Measurements from ENCODE around the gene DUSP22.

DUSP22 gene

GRCh38 chr6:286681-287488 is 5.4 kb upstream of the DUSP22 start:
- Histone ChIP-seq H2BK12ac (ENCODE audit: low read length in 2 of 2) (no peak overlapping the region), H3K4ac (ENCODE audit: low read depth in 1 of 2, low read length in 2 of 2) (no peak overlapping the region), H2AK5ac (ENCODE audit: low read length, severe bottlenecking) (no peak overlapping the region), H3K79me1 (replicated peaks; ENCODE audit: low read length, poor library complexity, severe bottlenecking) (no peaks in the 10 kb centered on the region), H4K91ac (ENCODE audit: low read length) (no peak overlapping the region), H2AFZ (ENCODE audit: low read depth, low read length) (no peak overlapping the region), H4K8ac (ENCODE audit: low read length) (no peak overlapping the region), H3K27me3 (ENCODE audit: control insufficient read depth in 1 of 2, insufficient read depth in 1 of 2, low read length in 2 of 2) (peaks cover 4 to 20% of the 10 kb centered on the region in 2 experiments), H3K4me3 (ENCODE audit: insufficient read depth in 1 of 2, low read depth in 1 of 2, low read length in 2 of 2) (no peak overlapping the region), H3K36me3 (ENCODE audit: control insufficient read depth in 1 of 2, insufficient read depth in 2 of 2, low read depth in 1 of 2, low read length in 2 of 2) (no peaks in the 10 kb centered on the region), H3K18ac (ENCODE audit: low read depth in 1 of 2, low read length in 2 of 2) (no peak overlapping the region), H3K27ac (ENCODE audit: low read length, poor library complexity, severe bottlenecking) (no peak overlapping the region), H3K23ac (ENCODE audit: low read length in 2 of 2) (no peak overlapping the region), H2BK5ac (ENCODE audit: low read depth, low read length, poor library complexity, severe bottlenecking) (no peak overlapping the region), H2BK120ac (ENCODE audit: low read depth, low read length) (no peak overlapping the region), H3K14ac (ENCODE audit: low read length in 2 of 2) (no peak overlapping the region), H3K4me2 (ENCODE audit: low read length, poor library complexity, severe bottlenecking) (no peak overlapping the region), H3K9me3 (ENCODE audit: control insufficient read depth, low read length) (no peaks in the 10 kb centered on the region), H3K4me1 (ENCODE audit: control insufficient read depth, insufficient read depth, low read depth, low read length) (no peaks in the 10 kb centered on the region), H2BK15ac (ENCODE audit: low read depth, poor library complexity, severe bottlenecking) (no peak overlapping the region), H3K9ac (ENCODE audit: low read length) (no peak overlapping the region)
- 67% methylated on average over 9 of the region's 10 CpGs for WGBS
- DNase-seq, result no peak

DNA sequence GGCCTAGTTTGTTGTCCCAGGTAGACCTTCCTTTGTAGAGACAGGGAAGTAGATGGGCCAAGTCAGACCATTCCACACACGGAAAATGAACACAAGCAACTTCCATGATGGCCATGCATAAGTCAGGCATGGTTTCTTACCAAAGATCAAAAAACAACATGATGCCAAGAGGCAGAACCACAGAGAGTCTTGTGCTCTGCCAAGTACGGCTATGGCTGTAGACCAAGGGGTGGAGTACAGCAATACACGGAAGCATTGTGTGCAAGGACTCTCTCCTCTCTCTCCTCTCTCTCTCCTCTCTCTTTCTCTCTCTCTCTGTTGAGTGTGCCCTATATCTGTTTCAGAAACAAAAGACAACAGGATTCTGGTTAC is 4.8 kb upstream of the DUSP22 start:
- Histone ChIP-seq H4K91ac (ENCODE audit: low read length) (no peak overlapping the region), H3K4me1 (ENCODE audit: control insufficient read depth, insufficient read depth, low read depth, low read length) (no peaks in the 10 kb centered on the region), H3K27me3 (ENCODE audit: control insufficient read depth in 1 of 2, insufficient read depth in 1 of 2, low read length in 2 of 2) (peaks cover 4 to 20% of the 10 kb centered on the region in 2 experiments), H3K36me3 (ENCODE audit: control insufficient read depth in 1 of 2, insufficient read depth in 2 of 2, low read depth in 1 of 2, low read length in 2 of 2) (no peaks in the 10 kb centered on the region), H3K14ac (ENCODE audit: low read length in 2 of 2) (no peak overlapping the region), H2BK5ac (ENCODE audit: low read depth, low read length, poor library complexity, severe bottlenecking) (no peak overlapping the region), H3K79me1 (replicated peaks; ENCODE audit: low read length, poor library complexity, severe bottlenecking) (no peaks in the 10 kb centered on the region), H3K4me3 (ENCODE audit: insufficient read depth in 1 of 2, low read depth in 1 of 2, low read length in 2 of 2) (no peak overlapping the region), H3K27ac (ENCODE audit: low read length, poor library complexity, severe bottlenecking) (no peak overlapping the region), H3K18ac (ENCODE audit: low read depth in 1 of 2, low read length in 2 of 2) (no peak overlapping the region), H4K8ac (ENCODE audit: low read length) (no peak overlapping the region), H3K9me3 (ENCODE audit: control insufficient read depth, low read length) (no peaks in the 10 kb centered on the region), H2BK120ac (ENCODE audit: low read depth, low read length) (no peak overlapping the region), H2AK5ac (ENCODE audit: low read length, severe bottlenecking) (no peak overlapping the region), H2BK12ac (ENCODE audit: low read length in 2 of 2) (no peak overlapping the region), H3K9ac (ENCODE audit: low read length) (no peak overlapping the region), H3K23ac (ENCODE audit: low read length in 2 of 2) (no peak overlapping the region), H2BK15ac (ENCODE audit: low read depth, poor library complexity, severe bottlenecking) (no peak overlapping the region), H2AFZ (ENCODE audit: low read depth, low read length) (no peak overlapping the region), H3K4me2 (ENCODE audit: low read length, poor library complexity, severe bottlenecking) (no peak overlapping the region), H3K4ac (ENCODE audit: low read depth in 1 of 2, low read length in 2 of 2) (no peak overlapping the region)
- WGBS, result 83% methylated on average over 3 of the region's 3 CpGs
- DNase-seq, result no peak

DNA sequence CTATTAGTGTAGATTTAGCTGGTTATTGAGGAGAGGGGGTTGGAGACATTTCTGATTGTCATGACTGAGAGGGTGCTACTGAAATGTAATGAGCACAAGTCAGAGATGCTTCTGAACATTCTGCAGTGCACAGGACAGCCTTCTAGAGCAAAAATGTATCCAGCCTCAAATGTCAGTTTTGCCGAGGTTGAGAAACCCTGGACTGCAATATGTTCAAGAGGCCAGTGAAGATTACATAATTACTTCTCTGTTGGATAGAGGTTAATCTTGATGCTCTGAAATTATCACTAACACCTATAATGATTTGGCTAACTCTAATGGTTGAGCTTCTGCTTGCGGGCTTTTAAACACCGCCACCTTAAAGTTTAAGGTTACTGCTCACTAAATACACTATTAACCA is 3.4 kb upstream of the DUSP22 start:
- Histone ChIP-seq H3K9ac (ENCODE audit: low read length) (no peak overlapping the region), H3K23ac (ENCODE audit: low read length in 2 of 2) (no peak overlapping the region), H2AK5ac (ENCODE audit: low read length, severe bottlenecking) (no peak overlapping the region), H4K91ac (ENCODE audit: low read length) (no peak overlapping the region), H3K79me1 (replicated peaks; ENCODE audit: low read length, poor library complexity, severe bottlenecking) (peaks cover 5% of the 10 kb centered on the region), H4K8ac (ENCODE audit: low read length) (no peak overlapping the region), H2BK5ac (ENCODE audit: low read depth, low read length, poor library complexity, severe bottlenecking) (no peak overlapping the region), H2BK120ac (ENCODE audit: low read depth, low read length) (no peak overlapping the region), H3K18ac (ENCODE audit: low read depth in 1 of 2, low read length in 2 of 2) (no peak overlapping the region), H3K4me3 (ENCODE audit: insufficient read depth in 1 of 2, low read depth in 1 of 2, low read length in 2 of 2) (no peak overlapping the region), H3K9me3 (ENCODE audit: control insufficient read depth, low read length) (no peaks in the 10 kb centered on the region), H3K27me3 (ENCODE audit: control insufficient read depth in 1 of 2, insufficient read depth in 1 of 2, low read length in 2 of 2) (peaks cover under 1 to 13% of the 10 kb centered on the region in 2 experiments), H2BK15ac (ENCODE audit: low read depth, poor library complexity, severe bottlenecking) (no peak overlapping the region), H2BK12ac (ENCODE audit: low read length in 2 of 2) (no peak overlapping the region), H3K36me3 (ENCODE audit: control insufficient read depth in 1 of 2, insufficient read depth in 2 of 2, low read depth in 1 of 2, low read length in 2 of 2) (no peaks in the 10 kb centered on the region), H3K14ac (ENCODE audit: low read length in 2 of 2) (no peak overlapping the region), H2AFZ (ENCODE audit: low read depth, low read length) (no peak overlapping the region), H3K27ac (ENCODE audit: low read length, poor library complexity, severe bottlenecking) (no peak overlapping the region), H3K4me1 (ENCODE audit: control insufficient read depth, insufficient read depth, low read depth, low read length) (peaks cover 3% of the 10 kb centered on the region), H3K4me2 (ENCODE audit: low read length, poor library complexity, severe bottlenecking) (no peak overlapping the region), H3K4ac (ENCODE audit: low read depth in 1 of 2, low read length in 2 of 2) (no peak overlapping the region)
- 93% methylated on average over 3 of the region's 3 CpGs for WGBS
- no peak for DNase-seq

- H2AFZ ChIP-seq (ENCODE audit: low read depth, low read length), result no peak overlapping the region
- peaks cover 3% of the 10 kb centered on the region for H3K4me1 ChIP-seq (ENCODE audit: control insufficient read depth, insufficient read depth, low read depth, low read length)
- no peaks in the 10 kb centered on the region for H3K36me3 ChIP-seq (ENCODE audit: control insufficient read depth in 1 of 2, insufficient read depth in 2 of 2, low read depth in 1 of 2, low read length in 2 of 2)
- no peak overlapping the region for H2BK5ac ChIP-seq (ENCODE audit: low read depth, low read length, poor library complexity, severe bottlenecking)
- no peak overlapping the region for H3K4me3 ChIP-seq (ENCODE audit: insufficient read depth in 1 of 2, low read depth in 1 of 2, low read length in 2 of 2)
- no peak overlapping the region for H3K14ac ChIP-seq (ENCODE audit: low read length in 2 of 2)
- no peak overlapping the region for H3K4ac ChIP-seq (ENCODE audit: low read depth in 1 of 2, low read length in 2 of 2)
- no peaks in the 10 kb centered on the region for H3K9me3 ChIP-seq (ENCODE audit: control insufficient read depth, low read length)
- H2BK12ac ChIP-seq (ENCODE audit: low read length in 2 of 2), result no peak overlapping the region
- H2BK15ac ChIP-seq (ENCODE audit: low read depth, poor library complexity, severe bottlenecking), result no peak overlapping the region
- no peak overlapping the region for H4K91ac ChIP-seq (ENCODE audit: low read length)
- no peak overlapping the region for H3K4me2 ChIP-seq (ENCODE audit: low read length, poor library complexity, severe bottlenecking)
- H3K27ac ChIP-seq (ENCODE audit: low read length, poor library complexity, severe bottlenecking), result no peak overlapping the region
- peaks cover 5% of the 10 kb centered on the region for H3K79me1 ChIP-seq (replicated peaks; ENCODE audit: low read length, poor library complexity, severe bottlenecking)
- H3K23ac ChIP-seq (ENCODE audit: low read length in 2 of 2), result no peak overlapping the region
- no peak overlapping the region for H4K8ac ChIP-seq (ENCODE audit: low read length)
- peaks cover 0 to 8% of the 10 kb centered on the region in 2 experiments for H3K27me3 ChIP-seq (ENCODE audit: control insufficient read depth in 1 of 2, insufficient read depth in 1 of 2, low read length in 2 of 2)
- no peak overlapping the region for H2BK120ac ChIP-seq (ENCODE audit: low read depth, low read length)
- 73% methylated on average over 8 of the region's 9 CpGs for WGBS
- no peak overlapping the region for H2AK5ac ChIP-seq (ENCODE audit: low read length, severe bottlenecking)
- H3K18ac ChIP-seq (ENCODE audit: low read depth in 1 of 2, low read length in 2 of 2), result no peak overlapping the region
- DNase-seq, result no peak
- no peak overlapping the region for H3K9ac ChIP-seq (ENCODE audit: low read length)
Observed at GRCh38 chr6:290111-290922, 2.0 kb upstream of the DUSP22 start.
